ENCODE results near the gene NAALADL2.

The NAALADL2 gene

GRCh38 chr3:174859114-174859735 is at the start of gene NAALADL2:
Gene NAALADL2 (plus strand): TSS chr3:174859334.
- DNase-seq (ENCODE audit: low read depth), result no peak

GRCh38 chr3:174810254-174810653 is 48.9 kb upstream of the NAALADL2 start:
- no peak for DNase-seq (ENCODE audit: low read depth)

GRCh38 chr3:174812172-174812862 is 46.8 kb upstream of the NAALADL2 start:
- no peak for DNase-seq (ENCODE audit: low read depth)

- no peak for DNase-seq (ENCODE audit: low read depth)
These were observed 43.4 kb upstream of the NAALADL2 start for GRCh38 chr3:174815750-174816149.

- no peak for DNase-seq (ENCODE audit: low read depth)
These were observed 38.2 kb upstream of the NAALADL2 start for GRCh38 chr3:174820885-174821284.

GRCh38 chr3:174821477-174821876 is 37.7 kb upstream of the NAALADL2 start:
- no peak for DNase-seq (ENCODE audit: low read depth)

- no peak for DNase-seq (ENCODE audit: low read depth)
These were observed 36.8 kb upstream of the NAALADL2 start for GRCh38 chr3:174822320-174822719.

GRCh38 chr3:174826069-174826468 is 33.1 kb upstream of the NAALADL2 start:
- DNase-seq (ENCODE audit: low read depth), result no peak

GRCh38 chr3:174844746-174845145 is 14.4 kb upstream of the NAALADL2 start:
- DNase-seq (ENCODE audit: low read depth), result no peak

- no peak for DNase-seq (ENCODE audit: low read depth)
These were observed 13.1 kb upstream of the NAALADL2 start for GRCh38 chr3:174846055-174846454.

- DNase-seq (ENCODE audit: low read depth), result no peak
These were observed 4.1 kb upstream of the NAALADL2 start for GRCh38 chr3:174854987-174855386.

- no peak for DNase-seq (ENCODE audit: low read depth)
These were observed 1.8 kb upstream of the NAALADL2 start for GRCh38 chr3:174857301-174857700.

- DNase-seq (ENCODE audit: low read depth), result no peak
These were observed 781 bp upstream of the NAALADL2 start for GRCh38 chr3:174858353-174858752.

- no peak for DNase-seq (ENCODE audit: low read depth)
These were observed 622 bp downstream of the NAALADL2 start for GRCh38 chr3:174859756-174860155.

- DNase-seq (ENCODE audit: low read depth), result no peak
These were observed 3.0 kb downstream of the NAALADL2 start for GRCh38 chr3:174862101-174862500.

- DNase-seq (ENCODE audit: low read depth), result no peak
These were observed 3.5 kb downstream of the NAALADL2 start for GRCh38 chr3:174862666-174863065.

GRCh38 chr3:174863488-174863887 is 4.4 kb downstream of the NAALADL2 start:
- DNase-seq (ENCODE audit: low read depth), result no peak

- DNase-seq (ENCODE audit: low read depth), result no peak
These were observed 10.3 kb downstream of the NAALADL2 start for GRCh38 chr3:174869448-174869847.

GRCh38 chr3:174873832-174874657 is 14.9 kb downstream of the NAALADL2 start:
- DNase-seq (ENCODE audit: low read depth), result no peak

GRCh38 chr3:174882789-174883188 is 23.7 kb downstream of the NAALADL2 start:
- DNase-seq (ENCODE audit: low read depth), result no peak

GRCh38 chr3:174883881-174884675 is 24.9 kb downstream of the NAALADL2 start:
- no peak for DNase-seq (ENCODE audit: low read depth)

All from HS-5 (cell line).